HG03342 (cell line): ENCODE results near the gene SDF4.

Experiments used
- ATAC-seq: cut with Tn5 transposase; IDR thresholded peaks from one replicate; pipeline ENCODE4 v1.9.1; 2021; ENCODE audit warnings: mild to moderate bottlenecking, moderate library complexity; ENCODE audit not compliant: unreplicated experiment

SDF4 gene

DNA sequence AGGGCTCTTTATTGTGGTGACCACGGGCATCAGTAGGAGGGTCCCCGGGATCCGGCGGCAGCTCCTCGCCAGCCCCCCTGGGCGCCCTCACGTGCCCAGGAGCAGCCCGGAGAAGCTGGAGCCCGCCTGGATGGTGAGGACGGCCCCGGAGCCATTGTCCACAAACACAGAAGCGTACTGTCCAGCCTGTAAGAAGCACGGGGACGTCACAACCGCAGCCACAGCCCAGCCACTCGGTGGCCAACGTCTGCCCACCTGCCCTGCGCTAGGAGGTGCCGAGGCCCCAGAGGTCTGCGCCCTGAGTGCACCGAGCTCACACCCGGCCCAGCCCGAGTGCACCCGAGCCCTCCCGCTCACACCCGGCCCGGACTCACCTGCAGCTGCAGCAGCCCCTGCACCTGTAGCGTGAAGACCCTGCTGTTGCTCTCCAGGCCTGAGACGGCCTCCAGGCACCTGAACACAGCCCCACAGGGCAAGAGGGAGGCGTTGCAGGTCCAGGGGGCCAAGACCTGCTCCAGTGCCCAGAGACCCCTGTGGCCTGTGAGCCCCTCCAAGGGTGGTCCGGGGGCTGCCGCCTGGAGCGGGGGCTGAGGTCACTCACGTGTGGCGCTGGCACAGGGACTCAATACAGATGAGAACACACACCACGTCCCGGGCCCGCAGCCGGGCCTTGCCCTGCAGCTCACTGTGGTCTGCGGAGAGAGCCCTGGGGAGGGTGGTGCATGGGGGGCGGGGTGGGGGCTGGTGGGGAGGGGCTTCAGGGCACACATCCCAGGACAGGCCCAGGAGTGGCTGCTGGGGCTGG, 10.9 kb upstream of the SDF4 start:
- no peak for ATAC-seq

DNA sequence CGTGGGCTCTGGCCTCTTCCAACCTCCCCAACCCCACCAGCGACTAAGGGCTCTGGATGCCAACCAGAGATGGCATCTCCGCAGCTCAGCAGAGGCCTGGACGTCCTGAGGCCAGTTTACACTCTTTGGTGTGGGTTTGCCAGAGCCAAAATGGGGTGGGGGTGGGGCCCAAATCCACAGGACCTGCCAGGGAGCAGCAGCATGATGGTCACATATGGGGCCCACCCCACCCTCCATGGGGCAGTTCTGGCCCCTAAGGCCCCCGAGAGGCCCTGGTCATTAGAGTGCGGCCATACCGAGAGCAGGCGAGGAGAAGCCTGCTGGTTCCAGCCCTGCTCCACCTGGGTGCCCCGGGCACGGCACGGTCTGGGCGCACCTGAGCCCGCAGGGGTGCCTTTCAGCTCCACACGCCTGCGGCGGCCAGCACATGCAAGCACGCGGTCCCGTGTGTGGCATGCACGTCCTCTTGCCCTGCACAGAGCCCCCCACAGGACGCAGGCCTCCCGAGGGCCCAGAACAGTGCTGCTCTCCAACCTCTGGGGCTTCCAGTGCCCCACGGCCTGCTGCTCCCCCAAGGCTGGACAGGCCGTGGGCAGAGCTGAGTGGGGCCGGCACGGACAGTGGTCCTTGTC, 9.9 kb upstream of the SDF4 start:
- ATAC-seq = no peak

DNA sequence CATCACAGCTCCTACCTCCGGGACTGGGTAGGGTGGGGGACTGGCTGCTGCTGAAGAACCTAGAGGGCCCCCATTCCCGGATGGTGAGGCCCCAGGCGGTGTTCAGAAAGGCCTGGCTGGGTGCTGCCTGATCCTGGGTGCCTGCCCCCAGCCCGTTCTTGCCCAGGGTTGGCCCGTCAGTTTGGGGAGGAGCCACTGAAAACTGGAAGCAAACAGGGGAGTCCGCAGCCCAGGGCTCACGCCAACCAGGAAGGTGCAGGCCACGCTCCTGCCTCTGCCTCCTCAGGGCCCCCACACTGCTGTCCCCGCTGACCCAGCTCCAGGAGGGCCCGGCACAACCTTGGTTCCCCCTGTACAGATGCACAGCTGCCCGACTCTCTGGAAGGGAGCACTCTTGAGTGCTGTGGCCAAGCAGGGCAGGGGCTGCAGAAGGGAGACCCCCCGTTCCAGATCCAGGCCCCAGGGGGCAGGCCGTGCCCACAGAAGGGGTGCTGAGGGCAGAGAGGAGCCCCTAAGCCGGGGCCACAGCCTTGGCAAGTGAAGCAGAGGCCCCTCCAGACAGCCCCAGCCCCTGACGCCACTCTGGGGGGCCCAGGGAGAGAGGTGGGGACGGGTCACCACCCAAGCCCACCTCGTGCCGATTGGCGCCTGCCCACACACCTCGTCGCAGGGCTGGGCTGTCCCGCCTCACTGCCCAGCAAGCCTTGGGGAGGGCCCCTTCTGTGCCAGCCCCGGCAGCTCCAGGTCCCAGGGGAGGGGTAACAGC, 9.2 kb upstream of the SDF4 start:
- no peak for ATAC-seq

DNA sequence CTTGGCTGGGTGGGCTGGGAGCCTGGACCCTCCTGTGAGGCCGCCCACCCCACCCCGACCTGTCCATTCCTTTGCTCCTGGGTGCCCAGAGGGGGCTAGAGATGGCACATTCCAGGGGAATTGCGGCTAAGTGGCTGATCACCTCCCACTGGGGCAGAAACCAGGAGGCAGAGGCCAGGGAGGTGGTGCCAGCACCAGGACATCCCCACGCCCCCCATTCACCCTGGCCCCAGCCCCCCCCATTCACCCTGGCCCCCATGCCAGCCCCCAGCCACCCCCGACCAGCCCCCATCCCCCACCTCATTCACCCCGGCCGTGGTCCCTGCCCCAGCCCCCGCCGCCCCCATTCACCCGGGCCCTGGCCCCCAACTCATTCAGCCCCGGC, 8.5 kb upstream of the SDF4 start:
- no peak for ATAC-seq

DNA sequence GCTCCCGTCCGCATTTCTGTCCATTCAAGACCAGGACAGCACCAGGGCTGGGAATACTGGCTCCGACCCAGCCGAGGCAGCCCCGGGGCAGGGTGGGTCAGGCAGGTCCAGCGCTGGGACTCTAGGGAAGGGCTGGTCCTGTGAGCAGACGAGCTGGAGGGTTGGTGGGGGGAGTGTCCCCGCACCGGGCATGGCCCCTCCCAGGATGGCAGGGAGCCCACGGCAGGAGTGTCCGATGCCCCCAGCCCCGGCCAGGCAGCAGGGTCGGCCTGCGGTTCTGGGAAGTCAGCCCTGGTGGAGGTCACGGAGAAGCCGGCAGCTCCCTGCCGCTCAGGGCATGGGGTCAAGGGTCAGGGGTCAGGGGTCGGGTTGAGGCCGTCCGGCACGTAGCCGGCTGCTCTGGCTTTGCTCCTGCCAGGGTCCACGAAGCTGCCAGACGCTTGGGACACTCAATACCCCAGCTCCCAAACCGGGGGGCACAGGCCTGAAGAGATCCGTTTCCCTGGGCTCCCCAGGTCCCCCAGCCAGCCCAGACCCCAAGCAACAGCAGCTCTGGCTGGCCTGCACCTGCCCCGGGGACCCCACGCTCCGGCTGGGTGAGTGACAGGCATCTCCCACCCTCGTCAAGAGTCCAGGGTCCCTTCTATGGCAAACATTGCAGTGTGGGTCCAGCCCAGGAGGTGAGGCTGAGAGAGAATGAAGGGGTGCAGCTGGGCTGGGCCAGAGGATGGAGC, 8.0 kb upstream of the SDF4 start:
- ATAC-seq = no peak

DNA sequence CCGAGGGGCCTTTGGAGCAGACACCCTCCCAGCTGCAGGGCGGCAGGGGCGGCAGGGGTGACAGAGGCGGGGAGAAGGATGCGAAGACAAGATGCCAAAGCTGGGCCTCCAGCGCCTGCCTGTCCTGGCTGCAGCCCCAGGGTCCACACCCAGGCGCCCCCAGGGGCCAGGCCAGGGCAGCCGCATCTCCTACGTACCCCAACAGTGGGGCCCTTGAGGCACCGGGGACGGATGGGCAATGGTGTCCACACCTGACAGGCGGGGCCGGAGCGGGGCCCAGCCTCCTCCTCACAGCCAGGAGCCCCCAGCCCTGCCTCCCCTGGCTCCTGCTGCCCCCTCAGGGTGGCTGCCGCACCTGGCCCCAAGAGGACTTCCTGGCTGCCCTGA, 7.4 kb upstream of the SDF4 start:
- ATAC-seq = no peak

DNA sequence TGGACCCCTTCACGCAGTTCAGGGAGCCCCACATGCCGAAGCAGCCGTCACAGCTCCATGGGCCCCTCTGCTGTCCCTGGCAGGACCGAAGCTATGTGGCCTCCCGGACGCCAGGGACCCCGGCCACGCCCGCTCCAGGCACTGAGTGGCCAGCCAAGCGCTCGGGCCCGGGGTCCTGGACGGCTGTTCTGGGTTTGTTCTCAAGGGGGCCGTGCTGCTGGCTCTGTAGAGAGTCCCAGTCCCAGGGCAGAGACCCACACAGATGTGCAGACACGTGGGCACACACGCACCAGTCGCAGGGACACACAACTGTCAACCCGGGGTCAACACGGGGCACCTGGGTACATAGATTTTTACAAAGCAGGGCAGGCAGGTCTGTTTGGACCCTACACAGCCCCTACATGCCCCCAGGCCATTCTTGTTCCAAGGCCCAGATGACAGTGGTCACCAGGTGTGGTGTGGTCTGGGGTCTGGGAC, 6.9 kb upstream of the SDF4 start:
- ATAC-seq = no peak

DNA sequence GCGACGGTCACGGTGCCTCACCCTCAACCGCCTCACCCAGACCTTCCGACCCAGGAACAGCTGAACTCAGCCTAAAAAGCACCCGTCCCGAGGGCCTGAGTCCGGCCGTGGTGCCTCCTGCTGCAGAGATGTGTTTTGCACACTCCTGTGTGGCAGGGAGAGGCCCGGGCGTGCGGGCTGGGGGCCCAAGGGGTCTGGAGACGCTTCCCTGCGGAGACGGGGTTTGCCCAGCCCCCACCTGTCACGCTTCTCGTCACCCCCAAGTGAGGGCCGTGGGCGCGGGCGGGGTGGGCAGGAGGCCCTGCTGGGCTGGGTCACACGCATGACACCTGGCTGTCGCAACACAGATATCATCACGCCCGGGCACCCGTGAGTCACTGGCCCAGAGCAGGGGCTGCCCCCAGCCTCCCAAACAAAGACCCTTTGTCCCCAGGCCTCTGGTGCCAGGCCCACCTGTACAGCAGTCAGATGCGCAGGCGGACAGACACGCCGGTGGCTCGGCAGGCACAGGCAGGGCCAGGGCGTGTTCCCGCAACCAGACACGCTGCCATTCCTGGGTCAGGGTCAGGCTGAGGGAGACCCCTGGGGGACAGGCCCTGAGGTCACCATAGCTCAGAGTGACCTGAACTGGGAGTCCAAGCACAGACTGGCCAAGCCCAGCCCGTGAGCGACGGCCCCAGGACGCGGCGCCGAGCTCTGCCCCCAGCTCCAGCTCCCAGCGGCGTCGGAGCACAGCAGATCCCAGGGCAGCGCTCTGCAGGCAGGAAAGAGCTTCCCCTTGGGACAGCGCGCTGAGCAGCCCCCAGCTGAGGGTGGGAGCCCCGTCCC, 6.3 kb upstream of the SDF4 start:
- ATAC-seq = no peak

DNA sequence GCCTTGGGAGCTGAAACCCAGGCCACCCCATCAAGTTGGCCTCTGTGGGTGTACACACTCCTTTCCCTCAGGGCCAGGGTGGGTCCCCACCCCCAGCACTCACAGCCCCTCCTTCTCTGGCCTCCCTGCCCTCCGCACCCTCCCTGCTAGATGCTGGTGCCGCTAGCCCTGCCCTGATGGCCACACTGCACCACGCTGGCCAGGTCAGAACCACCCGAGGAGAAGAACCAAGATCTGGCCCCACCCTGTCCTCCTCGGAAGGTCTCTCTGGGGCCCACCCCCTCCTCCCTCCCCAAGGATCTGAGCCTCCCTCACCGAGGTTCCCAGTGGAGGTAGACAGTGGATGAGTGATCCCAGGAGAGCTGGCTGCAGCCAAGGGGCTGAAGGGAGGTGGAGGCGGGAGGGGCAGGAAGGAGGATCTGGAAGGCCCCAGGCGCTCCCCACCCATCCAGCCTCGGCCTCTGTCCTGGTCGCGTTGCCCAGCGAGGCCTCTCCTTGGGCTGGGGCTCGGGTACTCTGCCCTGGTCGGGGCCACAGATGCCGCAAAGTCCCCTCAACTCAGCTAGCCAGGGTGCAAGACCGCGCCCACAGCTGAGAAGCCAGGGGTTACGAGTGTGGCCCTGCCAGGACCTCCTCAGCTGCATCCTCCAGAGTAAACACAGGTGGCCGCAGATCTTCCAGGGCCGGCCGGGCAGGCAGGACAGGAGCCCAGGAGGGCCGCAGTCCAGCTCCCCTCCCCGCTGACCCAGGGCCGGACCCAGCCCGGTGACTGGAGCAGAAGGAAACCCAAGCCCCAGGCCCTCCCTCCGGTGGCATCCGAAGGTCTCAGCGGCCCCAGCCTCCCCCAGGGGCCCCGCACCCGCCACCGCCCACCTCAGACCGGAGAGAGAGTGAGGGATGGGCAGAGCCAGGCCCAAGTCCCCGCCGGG, 5.4 kb upstream of the SDF4 start:
- no peak for ATAC-seq

DNA sequence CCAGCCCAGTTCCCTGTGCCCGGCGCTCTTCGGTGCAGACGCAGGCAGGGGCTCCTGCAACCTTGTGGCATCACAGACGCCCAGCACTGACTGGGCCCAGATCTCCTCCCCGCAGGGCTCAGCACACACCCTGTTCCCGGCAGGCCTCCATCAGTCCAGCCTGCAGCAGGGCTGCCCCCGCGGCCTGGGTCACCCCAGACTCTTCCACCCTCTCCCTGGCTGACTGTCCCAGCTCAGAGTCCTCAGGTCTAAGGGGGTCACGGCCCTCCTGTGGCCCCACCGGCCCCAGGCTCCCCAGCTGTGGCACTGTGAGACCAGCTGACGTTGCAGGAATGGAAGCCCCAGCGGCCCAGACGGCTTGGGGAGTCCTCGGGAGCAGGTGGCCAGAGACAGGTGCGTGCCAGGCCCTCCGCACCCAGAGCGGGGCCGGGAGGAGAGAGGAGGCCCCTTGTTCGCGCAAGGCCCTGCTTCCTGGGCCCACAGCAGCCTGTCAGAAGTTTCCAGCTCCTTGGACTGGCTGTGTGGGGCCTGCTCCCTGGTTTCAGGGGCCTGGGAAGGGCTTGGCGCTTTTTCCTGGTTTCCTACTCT, 4.5 kb upstream of the SDF4 start:
- no peak for ATAC-seq

DNA sequence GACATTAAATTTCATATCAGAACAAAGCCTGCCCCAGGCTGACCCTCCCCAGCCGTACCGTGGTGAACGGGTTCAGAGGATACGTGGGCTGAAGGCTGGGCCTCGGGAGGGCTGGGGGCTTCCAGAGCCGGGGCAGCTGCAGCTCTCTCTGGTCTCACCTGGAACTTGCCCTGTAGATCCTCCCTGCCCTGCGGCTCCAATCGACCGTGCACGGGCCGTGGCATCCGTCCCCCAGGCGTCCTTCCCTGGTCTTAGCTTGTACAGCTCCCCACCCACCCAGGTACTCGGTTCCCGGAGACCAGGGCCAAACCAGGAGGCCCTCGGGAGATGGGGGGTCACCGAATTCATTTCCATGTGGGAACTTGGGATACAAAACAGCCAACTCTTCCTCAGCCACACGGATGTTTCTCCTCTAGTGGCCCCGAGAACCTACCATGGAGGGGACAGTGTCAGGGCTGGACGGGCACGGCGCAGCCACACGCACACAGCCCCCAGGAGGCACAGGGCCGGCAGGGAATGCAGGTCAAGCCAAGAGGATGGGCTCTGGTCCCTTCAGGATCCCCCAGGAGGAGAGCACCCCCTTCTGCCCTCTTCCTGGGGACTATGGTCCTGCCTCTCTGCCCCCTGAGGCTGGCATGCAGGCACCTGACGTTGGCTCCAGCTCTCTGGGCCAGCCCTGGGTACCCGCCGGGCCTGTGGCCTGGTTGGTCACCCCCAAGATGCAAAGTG, 3.4 kb upstream of the SDF4 start:
- no peak for ATAC-seq

DNA sequence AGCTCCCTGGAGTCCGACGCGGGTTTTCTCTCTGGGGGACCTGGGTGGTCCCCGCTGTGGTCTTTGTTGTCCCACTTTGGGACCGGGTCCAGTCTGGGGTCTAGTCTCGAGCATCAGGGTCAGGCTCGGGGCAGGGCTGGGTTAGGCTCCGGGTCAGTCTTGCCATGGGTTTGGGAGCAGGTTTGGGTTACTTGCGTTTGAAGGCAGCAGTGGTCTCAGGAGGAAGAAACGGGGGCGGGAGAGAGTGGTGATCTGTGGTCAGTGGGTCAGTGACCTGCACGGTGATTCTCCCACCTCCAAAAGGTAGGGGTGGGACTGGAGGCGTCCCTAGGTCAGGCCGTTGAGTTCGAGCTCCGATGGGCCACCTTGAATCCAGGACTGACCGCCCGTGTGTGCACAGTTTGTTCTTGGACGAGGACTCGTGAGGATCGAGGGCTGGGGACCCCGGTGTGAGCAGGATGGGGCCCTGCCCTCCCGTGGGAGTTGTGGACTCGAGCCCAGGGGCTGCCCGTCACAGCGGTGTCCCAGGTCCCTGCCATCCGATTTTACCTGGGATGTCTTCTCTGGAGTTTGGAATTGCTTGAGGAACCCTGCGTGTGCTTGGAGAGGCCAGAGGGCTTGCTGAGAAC, 2.5 kb upstream of the SDF4 start:
- ATAC-seq = no peak

DNA sequence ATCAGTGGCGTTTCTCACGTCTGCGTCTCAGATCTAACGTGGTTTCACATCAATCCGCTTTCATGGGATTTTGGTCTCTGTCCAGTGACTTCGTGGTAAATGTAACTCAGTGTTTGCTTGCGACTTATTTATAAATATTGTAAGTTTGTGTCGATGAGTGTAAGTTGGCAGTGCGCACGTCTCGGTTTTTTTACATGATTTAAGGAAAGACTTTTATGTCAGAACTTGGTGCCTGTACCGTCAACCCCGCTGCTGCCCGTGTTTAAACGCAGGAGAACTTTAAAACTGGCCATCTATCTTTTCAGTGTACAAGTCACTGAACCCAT, 1.7 kb upstream of the SDF4 start:
- ATAC-seq = no peak

DNA sequence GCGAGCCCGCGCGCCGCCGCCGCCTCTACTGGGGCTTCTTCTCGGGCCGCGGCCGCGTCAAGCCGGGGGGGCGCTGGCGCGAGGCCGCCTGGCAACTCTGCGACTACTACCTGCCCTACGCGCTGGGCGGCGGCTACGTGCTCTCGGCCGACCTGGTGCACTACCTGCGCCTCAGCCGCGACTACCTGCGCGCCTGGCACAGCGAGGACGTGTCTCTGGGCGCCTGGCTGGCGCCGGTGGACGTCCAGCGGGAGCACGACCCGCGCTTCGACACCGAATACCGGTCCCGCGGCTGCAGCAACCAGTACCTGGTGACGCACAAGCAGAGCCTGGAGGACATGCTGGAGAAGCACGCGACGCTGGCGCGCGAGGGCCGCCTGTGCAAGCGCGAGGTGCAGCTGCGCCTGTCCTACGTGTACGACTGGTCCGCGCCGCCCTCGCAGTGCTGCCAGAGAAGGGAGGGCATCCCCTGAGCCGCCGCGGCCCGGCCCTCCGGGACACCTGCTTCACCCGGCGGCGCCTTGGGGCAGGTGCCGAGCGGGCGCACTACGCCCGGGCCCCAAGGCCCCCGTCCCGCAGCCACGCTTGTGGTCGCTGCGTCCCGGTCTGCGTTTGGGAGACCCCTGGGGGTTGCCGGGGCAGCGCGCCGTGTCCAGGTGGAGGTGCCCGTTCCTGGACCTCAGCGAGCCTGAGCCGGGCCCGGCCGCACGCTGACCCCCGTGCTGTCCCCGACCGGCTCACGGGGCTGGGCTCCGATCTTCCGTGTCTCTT, 1.2 kb upstream of the SDF4 start:
- ATAC-seq = no peak

DNA sequence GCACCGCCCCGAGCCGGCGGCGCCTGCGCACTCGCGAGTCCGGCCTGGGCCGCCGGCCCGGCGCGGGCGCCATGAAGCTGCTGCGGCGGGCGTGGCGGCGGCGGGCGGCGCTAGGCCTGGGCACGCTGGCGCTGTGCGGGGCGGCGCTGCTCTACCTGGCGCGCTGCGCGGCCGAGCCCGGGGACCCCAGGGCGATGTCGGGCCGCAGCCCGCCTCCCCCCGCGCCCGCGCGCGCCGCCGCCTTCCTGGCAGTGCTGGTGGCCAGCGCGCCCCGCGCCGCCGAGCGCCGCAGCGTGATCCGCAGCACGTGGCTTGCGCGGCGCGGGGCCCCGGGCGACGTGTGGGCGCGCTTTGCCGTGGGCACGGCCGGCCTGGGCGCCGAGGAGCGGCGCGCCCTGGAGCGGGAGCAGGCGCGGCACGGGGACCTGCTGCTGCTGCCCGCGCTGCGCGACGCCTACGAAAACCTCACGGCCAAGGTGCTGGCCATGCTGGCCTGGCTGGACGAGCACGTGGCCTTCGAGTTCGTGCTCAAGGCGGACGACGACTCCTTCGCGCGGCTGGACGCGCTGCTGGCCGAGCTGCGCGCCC, 501 bp upstream of the SDF4 start, which contains the start of gene B3GALT6:
B3GALT6 (plus strand) TSS at position 30 of the 588 bp plus-strand sequence; CDS start at position 72, 42 bp downstream.
- ATAC-seq = no peak

DNA sequence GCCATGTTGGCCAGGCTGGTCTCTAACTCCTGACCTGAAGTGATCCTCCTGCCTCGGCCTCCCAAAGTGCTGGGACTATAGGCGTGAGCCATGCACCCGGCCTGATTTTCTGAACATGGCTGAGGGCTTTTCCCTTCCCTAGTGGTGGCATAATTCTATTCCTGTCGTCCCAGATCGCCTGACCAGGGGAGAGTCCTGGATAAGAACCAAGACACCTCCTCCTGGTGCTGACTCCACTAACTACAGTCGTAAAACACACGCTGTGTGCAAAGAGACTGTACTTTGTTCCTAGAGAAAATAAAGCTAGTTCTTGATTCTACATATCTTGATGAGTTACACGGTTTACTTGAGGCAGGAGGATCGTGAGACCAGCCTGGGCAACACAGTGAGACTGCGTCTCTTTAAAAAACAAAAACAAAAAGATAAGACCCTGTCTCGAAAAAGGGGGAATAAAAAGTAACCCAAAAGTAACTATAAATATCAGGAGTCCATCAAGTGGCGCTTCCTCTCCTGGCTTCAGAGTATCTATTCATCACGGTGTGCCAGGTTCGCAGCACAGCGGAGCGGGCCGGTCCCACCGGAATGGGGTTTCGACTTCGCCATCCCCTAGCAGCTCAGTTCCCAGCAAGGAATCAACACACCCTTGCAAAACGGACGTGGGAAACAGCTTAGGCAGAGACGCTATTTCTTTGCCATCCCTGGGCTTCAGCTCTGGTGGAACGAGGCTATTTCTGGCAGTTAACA, 973 bp downstream of the SDF4 start:
- no peak for ATAC-seq
